ENCODE results near the gene RAB1A. TPM values are rescaled to one million over a fixed set of nuclear protein-coding genes. Genes with fewer than 3 reads are reported as not detected.

Gene RAB1A
- total and polyA plus RNA-seq, 9 of the 15 experiments (the other 6 are each of a cell fraction or from before 2014, with no cell fraction given), result 43.8 to 163 (median 67.7) TPM

GRCh38 chr2:65097844-65098243 is 32.1 kb downstream of the RAB1A start:
- FAIRE-seq, result no peak
- Histone ChIP-seq H3K4me1 (replicated peaks in 1 of 2; ENCODE audit: control insufficient read depth in 2 of 2, insufficient read depth in 2 of 2, low read length in 2 of 2) (no peaks in the 10 kb centered on the region), H2AFZ (ENCODE audit: low read depth, low read length) (no peak overlapping the region), H3K27me3 (ENCODE audit: control insufficient read depth in 2 of 2, insufficient read depth in 2 of 2, low read length in 2 of 2) (no peaks in the 10 kb centered on the region), H3K4me2 (ENCODE audit: insufficient read depth, low read length) (no peak overlapping the region), H3K9me3 (replicated peaks; ENCODE audit: control insufficient read depth, insufficient read depth, low read depth, low read length) (no peaks in the 10 kb centered on the region), H4K20me1 (replicated peaks; ENCODE audit: control insufficient read depth, insufficient read depth, low read length) (no peaks in the 10 kb centered on the region; the same call in 1 of the 2 replicates), H3K27ac (ENCODE audit: extremely low read depth, low read depth, low read length) (no peak overlapping the region), H3K36me3 (ENCODE audit: control insufficient read depth, insufficient read depth, low read length) (peaks cover 70% of the 10 kb centered on the region), H3K9me1 (ENCODE audit: control insufficient read depth, insufficient read depth, low read length) (no peaks in the 10 kb centered on the region), H3K79me2 (ENCODE audit: control insufficient read depth, insufficient read depth, low read length) (peaks cover 31% of the 10 kb centered on the region), H3K4me3 (no peak overlapping the region), H3K9ac (ENCODE audit: insufficient read depth in 1 of 2, low read depth in 2 of 2, low read length in 2 of 2) (no peak overlapping the region)
- no peak for DNase-seq (ENCODE audit: extremely low read depth in 1 of 4, low spot score in 3 of 4)
- intact Hi-C loops (cut with micrococcal nuclease) (no loop called here), in situ Hi-C loops (cut with MboI) (no loop called here)
- BruUV-seq (replicated peaks), result no TSS peak
- 0 out of 2 replicates have a peak, but pooled peaks have one; percentile 16 for TF ChIP-seq MAFF (IDR thresholded peaks at IDR 0.05; ENCODE audit: low read length)
- no peak for TF ChIP-seq WHSC1 (IDR thresholded peaks at IDR 0.05; ENCODE audit: low read length)
- TF ChIP-seq C11orf30 (IDR thresholded peaks at IDR 0.05; ENCODE audit: low read depth), result 0 out of 2 replicates have a peak, but pooled peaks have one; percentile 27
- TF ChIP-seq ZNF316 (IDR thresholded peaks at IDR 0.05), result peak; percentile 79
- 94% methylated on average over 1 of the region's 1 CpG for WGBS (ENCODE audit: insufficient coverage, low coverage, missing lambda C conversion rate)
- POLR2A ChIA-PET, result interaction anchor here (0.6 kb wide), 1 partner anchor 95 kb away, joined by 3 read pairs; no protein-coding TSS in a partner anchor
- no peak for ATAC-seq
- CTCF ChIA-PET (ENCODE audit: low intra/inter-chr PET ratio), result no interaction called here

- POLR2A ChIA-PET, result interaction anchor here (1.2 kb wide), 1 partner anchor 23 kb away, joined by 3 read pairs; no protein-coding TSS in a partner anchor
Observed at GRCh38 chr2:65096948-65097347, 33.0 kb downstream of the RAB1A start.

More at GRCh38 chr2:65096948-65097347, 33.0 kb downstream of the RAB1A start:
- no peak overlapping the region for H3K4me3 ChIP-seq
- peaks cover 36% of the 10 kb centered on the region for H3K79me2 ChIP-seq (ENCODE audit: control insufficient read depth, insufficient read depth, low read length)
- H3K4me2 ChIP-seq (ENCODE audit: insufficient read depth, low read length), result no peak overlapping the region
- CTCF ChIA-PET (ENCODE audit: low intra/inter-chr PET ratio), result no interaction called here
- no peak overlapping the region for H2AFZ ChIP-seq (ENCODE audit: low read depth, low read length)
- no peak for TF ChIP-seq PHF20 (IDR thresholded peaks at IDR 0.05; ENCODE audit: partially characterized antibody)
- no peak for TF ChIP-seq ZNF79 (CRISPR knock-in tag; IDR thresholded peaks at IDR 0.05; ENCODE audit: low read depth)
- no peak for TF ChIP-seq SAP30 (IDR thresholded peaks at IDR 0.05; ENCODE audit: borderline replicate concordance, insufficient read depth, low read depth, low read length, poor library complexity, severe bottlenecking)
- H3K4me1 ChIP-seq (replicated peaks in 1 of 2; ENCODE audit: control insufficient read depth in 2 of 2, insufficient read depth in 2 of 2, low read length in 2 of 2), result no peaks in the 10 kb centered on the region
- no peak for ATAC-seq
- intact Hi-C loops (cut with micrococcal nuclease), result no loop called here
- no peaks in the 10 kb centered on the region for H3K9me1 ChIP-seq (ENCODE audit: control insufficient read depth, insufficient read depth, low read length)
- H3K36me3 ChIP-seq (ENCODE audit: control insufficient read depth, insufficient read depth, low read length), result peaks cover 70% of the 10 kb centered on the region
- H3K27me3 ChIP-seq (ENCODE audit: control insufficient read depth in 2 of 2, insufficient read depth in 2 of 2, low read length in 2 of 2), result no peaks in the 10 kb centered on the region
- 100% methylated on average over 1 of the region's 1 CpG for WGBS (ENCODE audit: insufficient coverage, low coverage, missing lambda C conversion rate)
- in situ Hi-C loops (cut with MboI), result no loop called here
- FAIRE-seq, result no peak
- H3K9ac ChIP-seq (ENCODE audit: insufficient read depth in 1 of 2, low read depth in 2 of 2, low read length in 2 of 2), result no peak overlapping the region
- H4K20me1 ChIP-seq (replicated peaks; ENCODE audit: control insufficient read depth, insufficient read depth, low read length), result no peaks in the 10 kb centered on the region; the same call in 1 of the 2 replicates
- H3K9me3 ChIP-seq (replicated peaks; ENCODE audit: control insufficient read depth, insufficient read depth, low read depth, low read length), result no peaks in the 10 kb centered on the region
- DNase-seq (ENCODE audit: extremely low read depth in 1 of 4, low spot score in 3 of 4), result no peak
- no peak overlapping the region for H3K27ac ChIP-seq (ENCODE audit: extremely low read depth, low read depth, low read length)
- no TSS peak for BruUV-seq (replicated peaks)

Data from K562 (cell line).